AG04449 (cell line): ENCODE data around the gene TMEM62.
"Not testable (repeated sequence)": the region's sequence is repeated elsewhere in the genome, so short reads cannot be mapped to it uniquely, and the experiment has no call there.

Source experiments
- CTCF ChIA-PET: fragments of 350-600 bp; formaldehyde crosslinking; extraction: SDS; loops from one replicate; lab custom pipeline; 2021; ENCODE audit warnings: antibody characterized with exemption; lab: Yijun Ruan, JAX
- POLR2A ChIA-PET: fragments of 400-600, 350-600 bp; formaldehyde crosslinking; extraction: SDS; loops from one replicate; lab custom pipeline; 2020; ENCODE audit warnings: antibody characterized with exemption, inconsistent platforms; lab: Yijun Ruan, JAX
- DNase-seq: peaks from one replicate; pipeline ENCODE4 v3.0.0-alpha.2; 2010; ENCODE audit warnings: low read depth, low spot score
- H3K4me3 ChIP-seq: 2 replicates; pipeline ENCODE4 v1.5.1; 2011; ENCODE audit warnings: low read depth, mild to moderate bottlenecking, control low read depth, low read length
- CTCF ChIP-seq: IDR thresholded peaks from one replicate; pipeline ENCODE4 v1.5.1; 2011; ENCODE audit warnings: mild to moderate bottlenecking, moderate library complexity, low read length, control low read depth, inconsistent platforms; ENCODE audit not compliant: insufficient read depth; ENCODE audit errors: missing control alignments

Gene TMEM62

DNA sequence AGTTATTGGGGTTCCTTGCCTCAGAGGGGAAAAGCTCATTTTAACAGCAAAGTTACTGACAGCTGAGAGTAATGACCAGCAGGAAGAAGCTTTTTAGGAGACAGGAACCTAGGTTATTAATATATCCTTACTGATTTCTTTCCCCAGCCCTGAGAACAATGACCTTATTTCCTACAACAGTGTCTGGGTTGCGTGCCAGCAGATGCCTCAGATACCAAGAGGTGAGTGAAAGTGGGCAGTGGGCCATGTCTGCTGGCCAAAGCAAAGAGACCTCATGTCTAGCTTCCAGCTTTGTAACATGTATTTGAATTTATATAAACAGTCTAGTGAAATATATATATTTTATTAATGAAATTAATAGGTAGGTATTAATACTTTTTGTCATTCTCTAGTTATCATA is 56.8 kb downstream of the TMEM62 start:
- POLR2A ChIA-PET = no interaction called here
- no peak overlapping the region for H3K4me3 ChIP-seq
- DNase-seq = no peak
- CTCF ChIA-PET = interaction anchor here (1.2 to 7.8 kb wide), 5 partner anchors 10 to 95 kb away, joined by 3 to 114 read pairs (median 10); no protein-coding TSS in a partner anchor
- no peak for TF ChIP-seq CTCF

- ChIA-PET POLR2A (no interaction called here), CTCF (interaction anchor here (1.0 to 7.8 kb wide), 8 partner anchors 7 to 93 kb away, joined by 3 to 114 read pairs (median 6); no protein-coding TSS in a partner anchor)
- no peak for DNase-seq
- H3K4me3 ChIP-seq = no peak overlapping the region
- no peak for TF ChIP-seq CTCF
Measured at GRCh38 chr15:43193710-43194109, 60.3 kb downstream of the TMEM62 start.

DNA sequence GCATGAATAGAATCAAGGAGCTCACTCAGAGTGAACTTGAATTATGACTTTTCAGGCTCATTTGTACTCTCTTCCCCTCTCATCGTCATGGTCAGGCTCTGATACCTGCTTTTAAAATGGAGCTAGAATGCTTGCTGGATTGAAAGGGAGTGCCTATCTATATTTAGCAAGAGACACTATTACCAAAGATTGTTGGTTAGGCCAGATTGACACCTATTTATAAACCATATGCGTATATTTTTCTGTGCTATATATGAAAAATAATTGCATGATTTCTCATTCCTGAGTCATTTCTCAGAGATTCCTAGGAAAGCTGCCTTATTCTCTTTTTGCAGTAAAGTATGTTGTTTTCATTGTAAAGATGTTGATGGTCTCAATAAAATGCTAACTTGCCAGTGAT is 61.4 kb downstream of the TMEM62 start:
- TF ChIP-seq CTCF = no peak
- no peak overlapping the region for H3K4me3 ChIP-seq
- POLR2A ChIA-PET = no interaction called here
- CTCF ChIA-PET = interaction anchor here (0.8 to 7.8 kb wide), 8 partner anchors 8 to 92 kb away, joined by 3 to 114 read pairs (median 4); no protein-coding TSS in a partner anchor
- no peak for DNase-seq

DNA sequence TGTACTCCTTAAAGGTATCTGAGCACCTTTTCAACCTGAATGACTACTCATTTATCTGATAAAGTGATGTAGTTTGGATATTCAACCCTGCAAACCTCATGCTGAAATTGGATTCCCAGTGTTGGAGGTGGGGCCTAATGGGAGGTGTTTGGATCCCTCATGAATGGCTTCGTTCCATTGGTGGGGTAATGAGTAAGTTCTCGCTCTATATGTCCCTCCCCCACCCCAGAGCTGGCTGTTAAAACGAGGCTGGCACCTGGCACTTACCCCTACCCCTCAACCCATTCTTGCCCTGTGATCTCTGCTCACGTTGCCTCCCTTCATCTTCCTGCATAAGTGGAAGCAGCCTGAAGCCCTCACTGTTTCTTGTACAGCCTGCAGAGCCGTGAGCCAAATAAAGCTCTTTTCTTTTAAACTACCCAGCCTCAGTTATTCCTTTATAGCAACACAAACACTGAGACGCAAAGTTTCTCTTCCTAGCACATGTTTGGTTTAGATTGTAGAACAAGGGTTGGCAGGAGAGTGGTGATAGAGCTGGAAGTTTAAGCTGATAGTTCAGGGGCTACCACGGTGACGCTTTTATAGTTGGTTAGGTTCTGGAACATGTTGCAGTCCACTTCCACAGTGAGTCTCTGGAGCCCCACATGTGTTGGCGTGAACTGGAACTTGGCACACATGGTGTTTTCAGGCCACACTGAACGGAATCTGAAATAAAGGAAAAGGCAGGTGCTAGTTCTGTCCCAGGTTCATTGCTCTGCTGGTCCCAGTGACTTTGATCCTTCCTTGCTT is 63.6 kb downstream of the TMEM62 start:
- H3K4me3 ChIP-seq = no peak overlapping the region
- CTCF ChIA-PET = interaction anchor here (1.4 to 7.8 kb wide), 4 partner anchors 7 to 90 kb away, joined by 4 to 114 read pairs (median 26); no protein-coding TSS in a partner anchor
- no peak for TF ChIP-seq CTCF
- no peak for DNase-seq
- POLR2A ChIA-PET = no interaction called here

- POLR2A ChIA-PET, H3K4me3 ChIP-seq, DNase-seq: not testable (repeated sequence)
- CTCF ChIA-PET = interaction anchor here (1.6 to 4.2 kb wide), 2 partner anchors 12 to 89 kb away, joined by 4 to 40 read pairs; no protein-coding TSS in a partner anchor
Measured at GRCh38 chr15:43197773-43198172, 64.4 kb downstream of the TMEM62 start.

- POLR2A ChIA-PET, DNase-seq, H3K4me3 ChIP-seq: not testable (repeated sequence)
- CTCF ChIA-PET = interaction anchor here (1.6 kb wide), 1 partner anchor 11 kb away, joined by 4 read pairs; no protein-coding TSS in a partner anchor
Measured at GRCh38 chr15:43198556-43198955, 65.2 kb downstream of the TMEM62 start.

DNA sequence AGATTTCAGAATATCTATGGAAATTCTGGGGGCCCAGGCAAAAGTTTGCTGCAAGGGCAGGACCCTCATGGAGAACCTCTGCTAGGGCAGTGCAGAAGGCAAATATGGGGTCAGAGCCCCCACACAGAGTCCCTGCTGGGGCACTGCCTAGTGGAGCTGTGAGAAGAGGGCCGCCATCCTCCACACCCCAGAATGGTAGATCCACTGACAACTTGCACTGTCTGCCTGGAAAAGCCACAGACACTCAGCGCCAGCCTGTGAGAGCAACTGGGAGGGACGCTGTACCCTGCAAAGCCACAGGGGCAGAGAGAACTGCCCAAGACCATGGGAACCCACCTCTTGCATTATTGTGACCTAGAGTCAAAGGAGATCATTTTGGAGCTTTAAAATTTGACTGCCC is 65.6 kb downstream of the TMEM62 start:
- no peak overlapping the region for H3K4me3 ChIP-seq
- ChIA-PET CTCF (interaction anchor here (1.6 to 1.8 kb wide), 2 partner anchors 10 to 87 kb away, joined by 4 to 5 read pairs; no protein-coding TSS in a partner anchor), POLR2A (no interaction called here)
- DNase-seq = no peak
- TF ChIP-seq CTCF = no peak
